DND-41 (cell line): ENCODE results near the gene RNF150.

Source experiments
- ATAC-seq: fragments of 200-7000 bp; cut with Tn5 transposase; 3 replicates; pipeline ENCODE4 v1.9.1; 2021; ENCODE audit warnings: low read depth; ENCODE audit not compliant: insufficient read depth
- DNase-seq: peaks from one replicate; pipeline ENCODE4 v3.0.0-alpha.2; 2020
- H2AFZ ChIP-seq: 2 replicates; pipeline ENCODE4 v1.6.0; 2012; ENCODE audit warnings: low read depth, low read length
- H3K27ac ChIP-seq: 2 replicates; pipeline ENCODE4 v1.5.1; 2012; ENCODE audit warnings: low read length, inconsistent platforms
- H3K27me3 ChIP-seq: fragments of 200-600 bp; sonication (generic); 2 replicates; pipeline ENCODE4 v1.6.0; 2012; ENCODE audit warnings: low read length, mild to moderate bottlenecking, inconsistent platforms; ENCODE audit not compliant: insufficient read depth, poor library complexity
- H3K36me3 ChIP-seq: 2 replicates; pipeline ENCODE4 v1.5.1; 2012; ENCODE audit warnings: low read length, inconsistent platforms; ENCODE audit not compliant: insufficient read depth
- H3K4me1 ChIP-seq: 2 replicates; pipeline ENCODE4 v1.5.1; 2012; ENCODE audit warnings: mild to moderate bottlenecking, low read length; ENCODE audit not compliant: insufficient read depth
- H3K4me2 ChIP-seq: 2 replicates; pipeline ENCODE4 v1.6.0; 2012; ENCODE audit warnings: mild to moderate bottlenecking, moderate library complexity, low read length, inconsistent platforms; ENCODE audit not compliant: insufficient read depth
- H3K4me3 ChIP-seq, 2 experiments: fragments of 200-600 bp in 1 of 2; shearing (Covaris generic) in 1 of 2; 2 replicates each; pipeline ENCODE4 v1.5.1; 2012 to 2016; ENCODE audit warnings: inconsistent platforms in 2 of 2, low read length in 2 of 2, mild to moderate bottlenecking in 2 of 2, low read depth in 1 of 2, moderate library complexity in 1 of 2
- H3K79me2 ChIP-seq: 2 replicates; pipeline ENCODE4 v1.6.0; 2012; ENCODE audit warnings: low read length, inconsistent platforms; ENCODE audit not compliant: insufficient read depth
- H3K9ac ChIP-seq: 2 replicates; pipeline ENCODE4 v1.6.0; 2012; ENCODE audit warnings: low read depth, mild to moderate bottlenecking, inconsistent platforms, low read length, moderate library complexity
- H3K9me3 ChIP-seq: 2 replicates; pipeline ENCODE4 v1.5.1; 2012; ENCODE audit warnings: low read length, moderate library complexity, mild to moderate bottlenecking, inconsistent platforms; ENCODE audit not compliant: insufficient read depth, severe bottlenecking
- H4K20me1 ChIP-seq: 2 replicates; pipeline ENCODE4 v1.6.0; 2012; ENCODE audit warnings: low read length; ENCODE audit not compliant: insufficient read depth
- CTCF ChIP-seq: IDR thresholded peaks from 2 replicates; pipeline ENCODE4 v1.5.1; 2012; ENCODE audit warnings: borderline replicate concordance, low read length, moderate library complexity, mild to moderate bottlenecking; ENCODE audit not compliant: poor library complexity, severe bottlenecking; ENCODE audit errors: extremely low read depth
- EZH2 ChIP-seq: IDR thresholded peaks from 3 replicates; pipeline ENCODE4 v1.6.1; 2012; ENCODE audit warnings: borderline replicate concordance, low read depth, mild to moderate bottlenecking, moderate library complexity, low read length, inconsistent platforms; ENCODE audit not compliant: severe bottlenecking

RNF150 gene

GRCh38 chr4:140877781-140878180 is 255.5 kb downstream of the RNF150 start:
- Histone ChIP-seq H3K27me3 (peaks cover 5% of the 10 kb centered on the region), H3K27ac (no peak overlapping the region), H3K4me3 (no peak overlapping the region), H3K4me2 (no peak overlapping the region), H3K4me1 (no peaks in the 10 kb centered on the region), H3K9ac (no peak overlapping the region), H3K79me2 (no peaks in the 10 kb centered on the region), H4K20me1 (no peaks in the 10 kb centered on the region), H2AFZ (no peak overlapping the region), H3K9me3 (no peaks in the 10 kb centered on the region), H3K36me3 (no peaks in the 10 kb centered on the region)
- ATAC-seq (no peak), DNase-seq (no peak)
- TF ChIP-seq CTCF (no peak), EZH2 (no peak)

GRCh38 chr4:140876615-140877364 is 256.5 kb downstream of the RNF150 start:
- H3K79me2 ChIP-seq = no peaks in the 10 kb centered on the region
- H3K9ac ChIP-seq = no peak overlapping the region
- no peak overlapping the region for H3K4me3 ChIP-seq
- TF ChIP-seq CTCF (no peak), EZH2 (no peak)
- H3K4me2 ChIP-seq = no peak overlapping the region
- no peaks in the 10 kb centered on the region for H3K9me3 ChIP-seq
- H3K27me3 ChIP-seq = peaks cover 5% of the 10 kb centered on the region
- DNase-seq (no peak), ATAC-seq (no peak)
- H4K20me1 ChIP-seq = no peaks in the 10 kb centered on the region
- no peaks in the 10 kb centered on the region for H3K36me3 ChIP-seq
- H3K27ac ChIP-seq = no peak overlapping the region
- no peaks in the 10 kb centered on the region for H3K4me1 ChIP-seq
- H2AFZ ChIP-seq = no peak overlapping the region

- DNase-seq = no peak
- Histone ChIP-seq H3K79me2 (no peaks in the 10 kb centered on the region), H3K4me1 (no peaks in the 10 kb centered on the region), H3K36me3 (no peaks in the 10 kb centered on the region), H3K27ac (no peak overlapping the region), H3K9me3 (no peaks in the 10 kb centered on the region), H4K20me1 (no peaks in the 10 kb centered on the region), H3K4me2 (no peak overlapping the region), H3K4me3 (no peak overlapping the region), H3K9ac (no peak overlapping the region), H2AFZ (no peak overlapping the region), H3K27me3 (peaks cover 11% of the 10 kb centered on the region)
- no peak for ATAC-seq
- no peak for TF ChIP-seq CTCF
Measured at GRCh38 chr4:140875746-140876452, 257.4 kb downstream of the RNF150 start.
